Fibroblast of peridontal ligament (primary cell): ENCODE data around the gene STARD10.

Experiments
- DNase-seq: peaks from one replicate; pipeline ENCODE4 v3.0.0-alpha.2; 2010; ENCODE audit errors: extremely low read depth

STARD10 gene

GRCh38 chr11:72780296-72781062 lies 13.4 kb downstream of the STARD10 start:
- DNase-seq: no peak

- DNase-seq: no peak
Observed at GRCh38 chr11:72779495-72780128, 14.2 kb downstream of the STARD10 start.

DNA sequence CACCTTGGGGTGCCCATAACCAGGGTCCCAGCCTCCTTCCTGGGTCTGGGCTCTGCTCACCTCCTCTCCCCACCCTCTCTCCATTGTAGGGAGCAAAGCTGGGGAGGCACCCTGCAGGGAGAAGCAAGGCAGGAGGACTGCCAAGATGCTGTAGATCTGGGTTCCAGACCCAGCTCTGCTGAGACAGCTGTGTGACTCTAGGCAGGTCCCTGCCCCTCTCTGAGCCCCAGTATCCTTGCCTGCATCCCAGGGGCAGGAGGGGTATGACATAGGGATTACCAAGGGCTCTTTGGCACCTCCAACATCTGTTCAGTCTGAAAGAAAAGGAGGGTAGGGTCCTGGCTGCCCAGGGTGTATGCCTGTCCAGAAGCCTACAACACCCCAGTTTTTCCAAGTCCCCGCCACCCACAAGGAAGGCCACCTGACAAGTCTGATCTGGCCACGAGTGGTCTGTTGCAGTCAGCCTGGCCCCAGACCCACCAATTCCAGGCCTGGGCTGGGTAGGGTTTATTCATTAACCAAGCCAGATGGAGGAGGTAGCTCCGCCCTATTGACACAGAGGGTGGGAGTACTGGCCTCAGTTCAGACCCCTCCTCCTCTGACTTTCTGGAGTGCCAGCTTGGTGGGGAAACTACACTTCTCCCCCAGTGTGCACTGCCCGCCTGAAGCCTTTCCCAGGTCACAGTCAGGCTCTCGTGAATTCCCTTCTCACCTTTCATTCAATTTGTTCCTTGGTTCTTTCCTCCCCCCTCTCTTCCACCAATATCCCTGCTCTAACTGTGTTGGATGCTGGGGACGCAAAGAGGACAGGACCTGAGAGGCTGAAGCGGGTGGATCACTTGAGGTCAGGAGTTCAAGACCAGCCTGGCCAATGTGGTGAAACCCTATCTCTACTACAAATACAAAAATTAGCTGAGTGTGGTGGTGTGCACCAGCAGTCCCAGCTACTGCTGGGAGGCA lies 15.0 kb downstream of the STARD10 start:
- DNase-seq: no peak

- DNase-seq: no peak
Observed at GRCh38 chr11:72777755-72778278, 16.0 kb downstream of the STARD10 start.

DNA sequence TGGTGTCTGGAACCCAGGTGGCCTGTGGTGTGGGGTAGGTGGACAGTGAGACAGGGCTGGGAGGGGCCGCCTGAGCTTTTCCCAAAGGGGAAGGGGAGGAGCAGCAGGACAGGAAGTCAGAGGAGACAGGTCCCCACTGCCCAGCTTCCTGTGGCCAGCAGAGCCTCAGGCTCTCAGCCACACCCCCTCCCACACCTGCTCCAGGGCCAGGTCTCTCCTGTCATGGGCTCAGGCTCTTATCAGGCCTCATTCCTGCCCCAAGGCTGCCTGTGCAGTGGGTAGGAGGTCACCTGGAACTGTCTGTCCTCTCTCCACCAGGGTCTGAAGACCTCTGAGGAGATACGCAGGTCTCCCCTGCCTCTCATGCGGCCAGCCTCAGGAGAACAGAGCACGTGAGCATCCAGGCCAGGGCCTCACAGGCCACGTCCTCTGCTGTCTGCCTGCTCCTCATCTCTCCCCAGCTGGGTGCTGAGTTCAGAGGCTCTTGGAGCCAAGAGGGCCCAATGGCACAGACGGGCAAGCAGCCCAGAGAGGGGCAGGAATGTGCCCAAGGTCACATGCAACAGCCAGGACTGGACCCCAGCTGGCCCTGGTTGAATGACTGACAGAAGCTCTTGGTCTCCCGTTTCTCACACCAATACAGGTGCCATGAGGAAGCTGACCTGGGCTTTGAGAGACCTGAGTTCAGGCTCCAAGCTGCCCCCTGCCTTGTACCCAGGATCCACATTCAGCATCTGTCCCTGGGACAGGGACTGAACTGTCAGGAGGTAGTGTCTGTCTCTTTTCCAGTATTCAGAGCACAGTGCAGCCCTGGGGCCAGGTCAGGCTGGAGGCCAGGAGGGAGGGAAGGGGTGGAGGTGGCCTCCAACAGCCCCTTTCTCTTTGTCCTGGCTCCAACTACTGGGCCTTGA lies 16.7 kb downstream of the STARD10 start:
- no peak for DNase-seq

- no peak for DNase-seq
Observed at GRCh38 chr11:72776117-72776843, 17.6 kb downstream of the STARD10 start.

DNA sequence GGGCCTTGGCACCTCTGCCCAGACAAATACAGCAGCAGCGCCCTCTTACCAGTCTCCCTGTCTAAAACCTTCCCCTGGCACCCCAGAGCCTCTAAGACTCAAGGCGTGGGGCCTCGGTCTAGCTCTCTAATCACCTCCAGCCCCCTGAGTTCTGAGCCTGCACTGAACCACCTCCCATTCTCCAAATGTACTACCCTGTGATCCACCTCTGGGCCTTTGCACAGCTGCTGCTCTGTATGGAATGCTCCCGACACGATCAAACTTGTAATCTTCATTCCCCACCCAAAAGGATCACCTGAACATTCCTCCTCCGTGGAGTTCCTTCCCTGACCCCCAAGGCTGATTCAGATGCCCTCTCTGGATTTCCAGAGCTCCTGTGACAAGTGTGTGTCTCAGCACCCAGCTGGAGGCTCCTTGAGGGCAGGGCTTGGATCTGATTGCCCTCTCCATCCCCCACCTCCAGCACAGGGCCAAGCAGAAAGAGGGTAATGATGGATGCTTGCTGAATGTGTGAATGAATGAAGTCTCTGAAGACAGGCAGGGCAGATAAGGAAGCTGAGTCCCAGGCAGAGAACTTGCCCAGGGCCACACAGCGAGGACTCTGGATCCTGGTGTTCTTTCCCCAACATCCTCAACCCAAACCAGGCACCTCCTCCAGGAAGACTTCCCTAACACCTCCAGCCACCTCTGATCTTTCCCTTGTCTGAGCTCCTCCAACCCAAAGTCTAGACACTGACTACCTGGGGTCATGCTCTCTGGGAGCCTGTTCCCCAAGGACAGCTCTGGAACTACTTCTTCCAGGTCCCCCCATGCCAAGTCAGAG lies 18.3 kb downstream of the STARD10 start:
- DNase-seq: no peak

DNA sequence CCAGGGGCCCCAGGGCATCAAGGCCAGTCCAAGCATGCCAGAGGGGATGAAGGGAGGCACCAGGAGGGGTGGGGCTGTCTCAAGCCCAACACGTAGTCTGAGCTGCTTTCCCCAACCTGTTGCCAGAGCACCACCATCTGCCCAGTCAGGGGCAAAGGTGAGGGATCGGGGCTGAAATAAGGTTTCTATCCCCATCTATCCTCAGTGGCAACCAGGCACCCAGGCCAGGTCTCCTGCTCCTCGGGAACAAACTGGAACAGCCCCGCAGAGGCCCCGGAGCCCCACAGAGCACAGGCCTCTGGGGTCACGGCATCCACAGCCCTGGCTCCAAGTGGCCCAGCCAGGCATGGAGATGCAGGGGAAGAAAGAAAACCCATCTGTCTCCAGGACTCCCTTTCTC lies 19.3 kb downstream of the STARD10 start:
- DNase-seq: no peak

DNA sequence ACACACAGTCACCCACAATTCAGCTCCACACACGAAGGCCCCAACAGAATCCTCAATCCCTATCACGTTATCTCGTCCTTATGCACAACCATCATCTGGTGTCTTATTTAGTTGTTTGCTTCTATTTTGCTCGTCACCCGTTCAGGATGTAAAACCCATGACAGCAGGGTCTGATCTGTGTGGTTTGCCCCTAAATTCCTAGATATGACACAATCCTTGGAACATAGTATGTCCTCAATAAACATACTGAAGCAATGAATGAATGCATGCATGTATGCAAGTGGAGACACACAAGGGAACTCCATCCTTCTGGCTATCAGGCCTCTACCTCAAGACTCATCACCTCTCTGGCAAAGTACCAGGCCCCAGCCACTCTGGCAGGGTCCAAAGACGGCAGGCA lies 20.2 kb downstream of the STARD10 start:
- DNase-seq: peak; percentile 5

GRCh38 chr11:72773291-72773690 lies 20.6 kb downstream of the STARD10 start:
- DNase-seq: peak; percentile 79

GRCh38 chr11:72772059-72772458 lies 21.8 kb downstream of the STARD10 start:
- no peak for DNase-seq

GRCh38 chr11:72771507-72771906 lies 22.3 kb downstream of the STARD10 start:
- peak; percentile 33 for DNase-seq

- no peak for DNase-seq
Observed at GRCh38 chr11:72770799-72771198, 23.0 kb downstream of the STARD10 start.

- no peak for DNase-seq
Observed at GRCh38 chr11:72769680-72770079, 24.2 kb downstream of the STARD10 start.

- DNase-seq: no peak
Observed at GRCh38 chr11:72768581-72768980, 25.3 kb downstream of the STARD10 start.

- DNase-seq: no peak
Observed at GRCh38 chr11:72767203-72768062, 26.4 kb downstream of the STARD10 start.

- DNase-seq: no peak
Observed at GRCh38 chr11:72766152-72766902, 27.5 kb downstream of the STARD10 start.

DNA sequence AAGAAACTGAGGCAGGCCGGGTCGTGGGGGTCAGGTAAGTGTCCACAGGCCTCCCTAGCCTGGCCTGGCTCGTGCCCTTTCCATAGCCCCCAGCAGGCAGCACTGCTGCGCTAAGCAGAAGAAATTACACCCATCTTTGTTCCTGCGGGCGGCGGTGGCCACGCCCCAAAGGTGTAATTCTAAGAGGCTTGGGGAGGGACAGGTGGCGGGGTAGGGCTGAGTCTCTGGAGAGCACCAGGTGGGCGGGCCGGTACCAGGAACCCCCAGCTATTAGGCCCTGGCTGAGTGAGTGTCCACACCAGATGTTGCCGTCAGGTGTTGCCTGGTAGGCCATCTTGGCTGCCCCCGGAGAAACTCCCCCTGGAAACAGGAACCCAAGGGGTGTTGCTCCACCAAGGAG lies 29.3 kb downstream of the STARD10 start:
- DNase-seq: no peak
